ENCODE measurements around the gene CD4.

The CD4 gene

GRCh38 chr12:6778217-6778573, 11.1 kb upstream of the CD4 start:
- no peak for DNase-seq (ENCODE audit: low spot score)

GRCh38 chr12:6778574-6779550, 10.5 kb upstream of the CD4 start:
- peak; percentile 90 for DNase-seq (ENCODE audit: low spot score)

GRCh38 chr12:6779708-6780432, 9.5 kb upstream of the CD4 start:
- DNase-seq (ENCODE audit: low spot score), result no peak

- no peak for DNase-seq (ENCODE audit: low spot score)
Measured at GRCh38 chr12:6780573-6780972, 8.8 kb upstream of the CD4 start.

GRCh38 chr12:6782119-6782518, 7.2 kb upstream of the CD4 start:
- DNase-seq (ENCODE audit: low spot score), result no peak

GRCh38 chr12:6782850-6783566, 6.3 kb upstream of the CD4 start:
- no peak for DNase-seq (ENCODE audit: low spot score)

- DNase-seq (ENCODE audit: low spot score), result no peak
Measured at GRCh38 chr12:6783828-6784227, 5.5 kb upstream of the CD4 start.

GRCh38 chr12:6784296-6784695, 5.0 kb upstream of the CD4 start:
- DNase-seq (ENCODE audit: low spot score), result no peak

GRCh38 chr12:6784761-6785160, 4.6 kb upstream of the CD4 start:
- DNase-seq (ENCODE audit: low spot score), result no peak

GRCh38 chr12:6786416-6787094, 2.8 kb upstream of the CD4 start:
- DNase-seq (ENCODE audit: low spot score), result no peak

GRCh38 chr12:6787309-6787708, 2.0 kb upstream of the CD4 start:
- no peak for DNase-seq (ENCODE audit: low spot score)

GRCh38 chr12:6790496-6791150, 1.3 kb downstream of the CD4 start:
- DNase-seq (ENCODE audit: low spot score), result no peak

GRCh38 chr12:6791931-6792520, 2.7 kb downstream of the CD4 start:
- DNase-seq (ENCODE audit: low spot score), result no peak

- DNase-seq (ENCODE audit: low spot score), result no peak
Measured at GRCh38 chr12:6792522-6793201, 3.3 kb downstream of the CD4 start.

GRCh38 chr12:6795088-6795487, 5.8 kb downstream of the CD4 start:
- DNase-seq (ENCODE audit: low spot score), result no peak

- no peak for DNase-seq (ENCODE audit: low spot score)
Measured at GRCh38 chr12:6796576-6796975, 7.2 kb downstream of the CD4 start.

- no peak for DNase-seq (ENCODE audit: low spot score)
Measured at GRCh38 chr12:6799147-6799546, 9.8 kb downstream of the CD4 start.

- no peak for DNase-seq (ENCODE audit: low spot score)
Measured at GRCh38 chr12:6807170-6807569, 17.8 kb downstream of the CD4 start.

- DNase-seq (ENCODE audit: low spot score), result no peak
Measured at GRCh38 chr12:6809056-6809455, 19.7 kb downstream of the CD4 start.

- no peak for DNase-seq (ENCODE audit: low spot score)
Measured at GRCh38 chr12:6810758-6811157, 21.4 kb downstream of the CD4 start.

GRCh38 chr12:6813363-6813762, 24.0 kb downstream of the CD4 start:
- DNase-seq (ENCODE audit: low spot score), result no peak
